Chondrocyte (in vitro differentiated cells): ENCODE data around the gene KIRREL3. TPM values are rescaled to one million over a fixed set of nuclear protein-coding genes. Genes with fewer than 3 reads are reported as not detected.

Source experiments
- DNase-seq: peaks from one replicate; pipeline ENCODE4 v3.0.0; 2021; ENCODE audit warnings: mixed read lengths, low spot score
- H3K27ac Mint-ChIP-seq: one replicate; pipeline ENCODE4 v1.8.0; 2021; ENCODE audit warnings: mild to moderate bottlenecking, moderate library complexity, mixed read lengths; ENCODE audit not compliant: unreplicated experiment
- H3K27me3 Mint-ChIP-seq: 2 replicates; pipeline ENCODE4 v1.8.0; 2021; ENCODE audit warnings: low read depth, mixed read lengths
- H3K36me3 Mint-ChIP-seq: 2 replicates; pipeline ENCODE4 v1.8.0; 2021; ENCODE audit warnings: low read depth, mixed read lengths
- H3K4me1 Mint-ChIP-seq: 2 replicates; pipeline ENCODE4 v1.8.0; 2021; ENCODE audit warnings: low read depth, mild to moderate bottlenecking, mixed read lengths
- H3K4me3 Mint-ChIP-seq: one replicate; pipeline ENCODE4 v1.8.0; 2021; ENCODE audit warnings: mild to moderate bottlenecking, moderate library complexity, mixed read lengths; ENCODE audit not compliant: unreplicated experiment
- H3K9me3 Mint-ChIP-seq: 2 replicates; pipeline ENCODE4 v1.8.0; 2021; ENCODE audit warnings: low read depth, mixed read lengths
- CTCF ChIP-seq: fragments of 200-600 bp; sonication (generic); IDR thresholded peaks from 2 replicates; pipeline ENCODE4 v1.5.0; 2021; ENCODE audit warnings: antibody characterized with exemption, mild to moderate bottlenecking, moderate library complexity
- total RNA-seq: library from RNA; stranded (reverse); gene quantifications from 3 replicates; pipeline ENCODE4 v1.2.1, GENCODE V29; 2021

KIRREL3 gene
- total RNA-seq, 1 donor from 2014 or later = 1.2 TPM

GRCh38 chr11:126844789-126845188 lies 155.8 kb downstream of the KIRREL3 start:
- DNase-seq = no peak
- Mint-ChIP-seq H3K4me1 (peaks cover 6% of the 10 kb centered on the region), H3K4me3 (no peak overlapping the region), H3K9me3 (no peaks in the 10 kb centered on the region), H3K27me3 (no peaks in the 10 kb centered on the region), H3K36me3 (no peaks in the 10 kb centered on the region), H3K27ac (no peak overlapping the region)
- no peak for TF ChIP-seq CTCF

DNA sequence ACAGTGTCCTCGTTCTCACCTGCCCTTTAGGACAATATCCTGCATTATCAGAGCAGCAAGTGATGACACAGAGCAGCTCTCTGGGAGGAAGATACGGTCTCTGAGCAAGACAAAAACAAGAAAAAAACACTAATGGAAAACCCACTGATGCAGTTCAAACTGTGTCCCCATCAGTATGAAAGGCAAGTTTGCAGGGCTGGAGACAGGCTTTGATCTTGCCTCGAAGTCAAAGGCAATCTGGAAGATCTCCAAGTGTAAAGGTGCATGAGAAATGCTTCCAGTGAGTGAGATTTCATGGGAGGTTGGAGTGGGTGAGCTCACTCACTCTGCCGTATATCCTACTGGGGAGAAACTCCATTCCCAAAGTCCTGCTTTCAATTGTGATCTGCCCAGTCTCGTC lies 157.5 kb downstream of the KIRREL3 start:
- no peak overlapping the region for H3K4me3 Mint-ChIP-seq
- H3K4me1 Mint-ChIP-seq = peaks cover 6% of the 10 kb centered on the region
- H3K36me3 Mint-ChIP-seq = no peaks in the 10 kb centered on the region
- no peak for DNase-seq
- no peak for TF ChIP-seq CTCF
- H3K27me3 Mint-ChIP-seq = no peaks in the 10 kb centered on the region
- H3K27ac Mint-ChIP-seq = no peak overlapping the region
- H3K9me3 Mint-ChIP-seq = no peaks in the 10 kb centered on the region

GRCh38 chr11:126841999-126842398 lies 158.6 kb downstream of the KIRREL3 start:
- H3K4me1 Mint-ChIP-seq = peaks cover 6% of the 10 kb centered on the region
- no peaks in the 10 kb centered on the region for H3K27me3 Mint-ChIP-seq
- H3K36me3 Mint-ChIP-seq = no peaks in the 10 kb centered on the region
- H3K4me3 Mint-ChIP-seq = no peak overlapping the region
- no peak for TF ChIP-seq CTCF
- H3K9me3 Mint-ChIP-seq = no peaks in the 10 kb centered on the region
- no peak overlapping the region for H3K27ac Mint-ChIP-seq
- DNase-seq = no peak

DNA sequence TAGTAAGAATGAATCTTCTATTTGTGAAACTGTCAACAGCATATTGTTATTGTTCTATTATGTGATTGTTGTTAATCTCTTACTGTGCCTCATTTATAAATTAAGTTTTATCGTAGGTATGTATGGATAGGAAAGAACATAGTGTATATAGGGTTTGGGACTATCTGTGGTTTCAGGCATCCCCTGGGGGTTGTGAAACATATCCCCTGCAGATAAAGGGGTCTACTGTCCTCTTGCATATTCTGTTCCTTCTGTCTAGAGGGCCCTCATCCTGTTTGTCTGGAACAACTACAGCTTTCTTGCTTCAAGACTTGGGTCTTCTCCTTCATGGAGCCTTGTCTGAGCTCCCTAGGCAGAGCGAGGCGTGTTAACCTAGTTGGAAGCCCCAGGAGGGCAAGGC lies 159.6 kb downstream of the KIRREL3 start:
- TF ChIP-seq CTCF = no peak
- Mint-ChIP-seq H3K36me3 (no peaks in the 10 kb centered on the region), H3K9me3 (no peaks in the 10 kb centered on the region), H3K27me3 (no peaks in the 10 kb centered on the region), H3K27ac (no peak overlapping the region), H3K4me3 (no peak overlapping the region), H3K4me1 (peaks cover 6% of the 10 kb centered on the region)
- DNase-seq = no peak

- no peak for TF ChIP-seq CTCF
- Mint-ChIP-seq H3K36me3 (no peaks in the 10 kb centered on the region), H3K27ac (no peak overlapping the region), H3K9me3 (no peaks in the 10 kb centered on the region), H3K27me3 (no peaks in the 10 kb centered on the region), H3K4me1 (peaks cover 6% of the 10 kb centered on the region), H3K4me3 (no peak overlapping the region)
- no peak for DNase-seq
These were observed 160.2 kb downstream of the KIRREL3 start for GRCh38 chr11:126840201-126840886.
